ENCODE results near the gene GPR148. TPM values are rescaled to one million over a fixed set of nuclear protein-coding genes. Genes with fewer than 3 reads are reported as not detected.

GPR148 gene
- total RNA-seq, 1 donor: not detected

GRCh38 chr2:130778781-130779180 is 49.9 kb downstream of the GPR148 start:
- TF ChIP-seq CTCF (IDR thresholded peaks at IDR 0.05; ENCODE audit: insufficient read depth, low read depth, low read length): no peak

More at GRCh38 chr2:130778781-130779180, 49.9 kb downstream of the GPR148 start:
- no peak overlapping the region for H3K4me3 ChIP-seq (ENCODE audit: low read depth, low read length)
- DNase-seq (ENCODE audit: low read depth): no peak

Other genes with a start within 250 kb of the GPR148 start
- under 0.01 TPM in 1 of 2 replicates, not detected in the other for gene POTEI, start 219.7 kb upstream of the GPR148 start, total RNA-seq
- not detected in 2 replicates for gene CFC1B, start 207.8 kb upstream of the GPR148 start, total RNA-seq
- gene CFC1, start 129.5 kb upstream of the GPR148 start, total RNA-seq: not detected in 2 replicates
- not detected in 2 replicates for gene POTEJ, start 117.6 kb upstream of the GPR148 start, total RNA-seq
- not detected in 2 replicates for gene AMER3, start 26.5 kb downstream of the GPR148 start, total RNA-seq
- gene ARHGEF4, start 107.8 kb downstream of the GPR148 start, total RNA-seq: 0.32 and 0.86 TPM in 2 replicates

All from fibroblast of villous mesenchyme (primary cell).